OCI-LY3 (cell line): ENCODE measurements around the gene NEURL2.

Source experiments
- H2AFZ ChIP-seq: fragments of 200-600, 300-600 bp; shearing (Covaris generic); 2 replicates; pipeline ENCODE4 v1.6.0; 2014; ENCODE audit warnings: antibody characterized with exemption, low read depth, low read length
- H3K27ac ChIP-seq: fragments of 200-600, 300-600 bp; sonication (generic); 2 replicates; pipeline ENCODE4 v1.5.1; 2014; ENCODE audit warnings: mild to moderate bottlenecking, low read length, moderate library complexity, mixed read lengths
- H3K27me3 ChIP-seq: fragments of 200-600, 300-600 bp; sonication (generic); 2 replicates; pipeline ENCODE4 v1.6.1; 2014; ENCODE audit warnings: low read depth, low read length, mixed read lengths
- H3K36me3 ChIP-seq: fragments of 200-600, 300-600 bp; sonication (generic); replicated peaks from 2 replicates; pipeline ENCODE3; 2014; ENCODE audit warnings: low read depth, low read length, mixed read lengths
- H3K4me1 ChIP-seq: fragments of 300-600, 200-600 bp; sonication (generic); 2 replicates; pipeline ENCODE4 v1.6.1; 2014; ENCODE audit warnings: low read length, mixed read lengths
- H3K4me2 ChIP-seq: fragments of 200-600, 300-600 bp; sonication (generic); 2 replicates; pipeline ENCODE4 v1.6.1; 2014; ENCODE audit warnings: low read length, mixed read lengths
- H3K4me3 ChIP-seq: fragments of 300-600, 200-600 bp; sonication (generic); 2 replicates; pipeline ENCODE4 v1.5.1; 2014; ENCODE audit warnings: antibody characterized with exemption, mild to moderate bottlenecking, low read length, moderate library complexity
- H3K79me2 ChIP-seq: fragments of 300-600, 200-600 bp; shearing (Covaris generic); 2 replicates; pipeline ENCODE4 v1.6.1; 2014; ENCODE audit warnings: mild to moderate bottlenecking, low read length, mixed read lengths
- H3K9ac ChIP-seq: fragments of 300-600, 200-600 bp; shearing (Covaris generic); 2 replicates; pipeline ENCODE4 v1.6.0; 2014; ENCODE audit warnings: mild to moderate bottlenecking, low read length, moderate library complexity
- H3K9me3 ChIP-seq: fragments of 200-600, 300-600 bp; shearing (Covaris generic); 2 replicates; pipeline ENCODE4 v1.6.1; 2014; ENCODE audit warnings: low read length, mixed read lengths; ENCODE audit not compliant: insufficient read depth
- H4K20me1 ChIP-seq: fragments of 200-600, 300-600 bp; sonication (generic); 2 replicates; pipeline ENCODE4 v1.6.1; 2016; ENCODE audit warnings: low read length, mixed read lengths; ENCODE audit not compliant: insufficient read depth
- CTCF ChIP-seq: fragments of 200-600, 300-600 bp; sonication (generic); IDR thresholded peaks from 2 replicates; pipeline ENCODE4 v1.5.1; 2014; ENCODE audit warnings: antibody characterized with exemption, low read length, low read depth
- EZH2phosphoT487 ChIP-seq: fragments of 200-600 bp; shearing (Covaris generic); IDR thresholded peaks from 2 replicates; pipeline ENCODE4 v1.6.1; 2018; ENCODE audit warnings: antibody characterized with exemption, mixed run types, low read depth

NEURL2 gene

DNA sequence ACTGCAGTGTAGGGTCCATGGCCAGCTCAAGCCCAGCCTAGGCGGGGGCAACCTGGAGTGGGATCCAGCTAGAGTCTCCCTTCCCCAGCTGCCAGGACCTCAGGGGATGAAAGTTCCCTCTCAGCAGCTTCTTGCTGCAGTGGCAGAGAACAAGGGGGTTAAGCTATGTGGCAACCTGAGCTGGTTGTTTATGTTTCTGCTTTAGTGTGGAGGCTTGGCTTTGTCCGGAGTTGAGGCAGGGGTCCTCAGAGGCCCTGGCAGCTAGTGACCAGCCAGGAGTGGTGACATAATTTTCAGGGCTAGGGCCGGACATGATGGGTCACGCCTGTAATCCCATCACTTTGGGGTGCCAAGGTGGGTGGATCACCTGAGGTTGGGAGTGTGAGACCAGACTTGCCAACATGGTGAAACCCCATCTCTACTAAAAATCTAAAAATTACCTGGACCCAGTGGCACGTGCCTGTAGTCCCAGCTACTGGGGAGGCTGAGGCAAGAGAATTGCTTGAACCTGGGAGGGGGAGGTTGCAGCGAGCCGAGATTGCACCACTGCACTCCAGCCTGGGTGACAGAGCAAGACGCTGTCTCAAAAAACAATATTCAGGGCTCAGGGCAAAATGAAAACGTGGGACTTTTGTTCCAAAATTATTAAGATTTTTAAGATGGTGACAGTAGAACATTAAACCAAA lies 35.0 kb upstream of the NEURL2 start:
- Histone ChIP-seq H3K79me2 (no peaks in the 10 kb centered on the region), H2AFZ (no peak overlapping the region), H3K36me3 (no peaks in the 10 kb centered on the region), H3K9ac (no peak overlapping the region), H3K4me2 (no peak overlapping the region), H3K9me3 (no peaks in the 10 kb centered on the region), H3K4me1 (no peaks in the 10 kb centered on the region), H3K27me3 (peaks cover 6% of the 10 kb centered on the region; the same call in 1 of the 2 replicates), H3K27ac (no peak overlapping the region), H4K20me1 (no peaks in the 10 kb centered on the region), H3K4me3 (no peak overlapping the region)
- TF ChIP-seq EZH2phosphoT487 (no peak), CTCF (no peak)

DNA sequence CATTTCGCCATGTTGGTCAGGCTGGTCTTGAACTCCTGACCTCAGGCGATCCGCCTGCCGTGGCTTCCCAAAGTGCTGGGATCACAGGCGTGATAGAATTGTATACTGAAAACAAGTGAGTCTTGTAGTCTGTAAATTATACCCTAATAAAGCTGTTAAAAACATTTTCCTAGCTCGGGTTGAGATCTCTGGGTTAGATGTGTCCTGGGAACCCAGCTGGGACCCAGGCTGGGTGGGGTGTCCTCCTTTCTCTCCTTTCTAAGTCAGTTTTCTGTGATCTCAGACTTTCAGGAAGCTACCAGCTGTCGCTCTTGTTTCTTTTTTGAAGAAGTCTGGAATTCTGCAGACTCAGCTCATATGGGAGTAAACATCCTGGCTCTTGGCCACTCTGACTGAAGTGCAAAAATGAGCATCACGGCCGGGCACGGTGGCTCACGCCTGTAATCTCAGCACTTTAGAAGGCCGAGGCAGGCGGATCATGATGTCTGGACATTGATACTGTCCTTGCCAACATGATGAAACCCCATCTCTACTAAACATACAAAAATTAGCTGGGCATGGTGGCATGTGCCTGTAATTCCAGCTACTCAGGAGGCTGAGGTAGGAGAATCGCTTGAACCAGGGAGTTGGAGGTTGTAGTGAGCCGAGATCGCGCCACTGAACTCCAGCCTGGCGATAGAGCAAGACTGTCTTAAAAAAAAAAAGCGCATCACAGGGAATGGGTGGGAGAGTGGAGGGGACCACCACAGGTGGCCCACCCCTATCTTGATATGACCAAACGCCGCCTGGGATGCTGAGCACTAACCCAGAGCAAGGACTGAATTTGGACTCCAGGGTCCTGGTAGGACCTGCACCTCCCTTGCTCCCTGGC lies 33.6 kb upstream of the NEURL2 start:
- Histone ChIP-seq H3K36me3 (no peaks in the 10 kb centered on the region), H3K27me3 (peaks cover 12% of the 10 kb centered on the region; the same call in 1 of the 2 replicates), H3K27ac (no peak overlapping the region), H2AFZ (no peak overlapping the region), H3K4me2 (no peak overlapping the region), H3K9ac (no peak overlapping the region), H4K20me1 (no peaks in the 10 kb centered on the region), H3K79me2 (no peaks in the 10 kb centered on the region), H3K4me1 (no peaks in the 10 kb centered on the region), H3K4me3 (no peak overlapping the region), H3K9me3 (no peaks in the 10 kb centered on the region)
- no peak for TF ChIP-seq EZH2phosphoT487
- no peak for TF ChIP-seq CTCF

DNA sequence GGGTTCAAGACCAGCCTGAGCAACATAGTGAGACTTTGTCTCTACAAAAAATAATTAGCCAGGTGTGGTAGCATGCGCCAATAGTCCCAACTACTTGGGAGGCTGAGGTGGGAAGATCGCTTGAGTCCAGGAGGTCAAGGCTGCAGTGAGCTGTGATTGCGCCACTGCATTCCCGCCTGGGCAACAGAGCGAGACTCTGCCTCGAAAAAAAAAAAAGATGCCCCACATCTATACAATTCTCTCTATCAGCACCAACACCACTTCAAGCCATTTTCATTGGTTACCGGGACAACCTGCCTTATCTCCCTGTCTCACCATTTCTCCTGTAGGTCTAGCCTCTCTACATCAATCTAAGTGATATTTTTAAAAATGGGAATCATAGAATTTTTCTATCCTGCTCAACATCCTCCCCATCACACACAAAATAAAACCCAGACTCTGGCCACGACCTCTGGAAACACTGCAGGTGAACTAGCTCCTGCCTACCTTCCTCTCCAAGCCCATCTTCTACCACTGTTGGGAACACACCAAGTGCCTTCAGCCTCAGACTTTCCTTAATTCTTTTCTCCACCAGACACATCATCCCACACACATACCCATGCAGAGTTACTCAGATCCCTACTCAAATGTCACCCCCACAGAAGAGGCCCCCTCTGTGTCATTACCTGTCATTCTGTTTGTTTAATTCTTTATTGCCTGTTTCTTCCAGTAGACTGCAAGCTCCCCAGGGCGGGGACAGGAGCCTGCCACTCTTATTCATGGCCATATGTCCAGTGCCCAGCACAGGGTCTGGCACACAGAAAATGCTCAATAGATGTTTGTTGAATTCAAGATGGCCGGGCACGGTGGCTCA lies 30.6 kb upstream of the NEURL2 start:
- no peak overlapping the region for H3K27ac ChIP-seq

More for the DNA sequence above, 30.6 kb upstream of the NEURL2 start:
- peaks cover 8% of the 10 kb centered on the region; the same call in 1 of the 2 replicates for H3K27me3 ChIP-seq
- H3K4me2 ChIP-seq = no peak overlapping the region
- H3K4me1 ChIP-seq = no peaks in the 10 kb centered on the region
- H2AFZ ChIP-seq = no peak overlapping the region
- H3K4me3 ChIP-seq = no peak overlapping the region
- TF ChIP-seq EZH2phosphoT487 = no peak
- no peak for TF ChIP-seq CTCF
- H3K9ac ChIP-seq = no peak overlapping the region
- H3K9me3 ChIP-seq = no peaks in the 10 kb centered on the region
- H4K20me1 ChIP-seq = no peaks in the 10 kb centered on the region
- no peaks in the 10 kb centered on the region for H3K36me3 ChIP-seq
- no peaks in the 10 kb centered on the region for H3K79me2 ChIP-seq
